ENCODE results near the gene HSD17B7.
A peak's percentile ranks its signal among the peaks of the same experiment; 100 is the strongest.

- TF ChIP-seq, protein P1, sequence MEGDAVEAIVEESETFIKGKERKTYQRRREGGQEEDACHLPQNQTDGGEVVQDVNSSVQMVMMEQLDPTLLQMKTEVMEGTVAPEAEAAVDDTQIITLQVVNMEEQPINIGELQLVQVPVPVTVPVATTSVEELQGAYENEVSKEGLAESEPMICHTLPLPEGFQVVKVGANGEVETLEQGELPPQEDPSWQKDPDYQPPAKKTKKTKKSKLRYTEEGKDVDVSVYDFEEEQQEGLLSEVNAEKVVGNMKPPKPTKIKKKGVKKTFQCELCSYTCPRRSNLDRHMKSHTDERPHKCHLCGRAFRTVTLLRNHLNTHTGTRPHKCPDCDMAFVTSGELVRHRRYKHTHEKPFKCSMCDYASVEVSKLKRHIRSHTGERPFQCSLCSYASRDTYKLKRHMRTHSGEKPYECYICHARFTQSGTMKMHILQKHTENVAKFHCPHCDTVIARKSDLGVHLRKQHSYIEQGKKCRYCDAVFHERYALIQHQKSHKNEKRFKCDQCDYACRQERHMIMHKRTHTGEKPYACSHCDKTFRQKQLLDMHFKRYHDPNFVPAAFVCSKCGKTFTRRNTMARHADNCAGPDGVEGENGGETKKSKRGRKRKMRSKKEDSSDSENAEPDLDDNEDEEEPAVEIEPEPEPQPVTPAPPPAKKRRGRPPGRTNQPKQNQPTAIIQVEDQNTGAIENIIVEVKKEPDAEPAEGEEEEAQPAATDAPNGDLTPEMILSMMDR (IDR thresholded peaks at IDR 0.05): peak; percentile 81 to 95 (median 89)
- TF ChIP-seq EP300 (IDR thresholded peaks at IDR 0.05) (no peak), POLR2AphosphoS5 (IDR thresholded peaks at IDR 0.05) (no peak)
These were observed 57.4 kb downstream of the HSD17B7 start for GRCh38 chr1:162847839-162848453.

All from gastroesophageal sphincter (tissue), 3 donors.